ENCODE measurements around the gene ASTN2. TPM values are rescaled to one million over a fixed set of nuclear protein-coding genes. Genes with fewer than 3 reads are reported as not detected.

The ASTN2 gene
- total RNA-seq, 4 donors from 2014 or later: 3.0 to 7.0 (median 5.2) TPM

DNA sequence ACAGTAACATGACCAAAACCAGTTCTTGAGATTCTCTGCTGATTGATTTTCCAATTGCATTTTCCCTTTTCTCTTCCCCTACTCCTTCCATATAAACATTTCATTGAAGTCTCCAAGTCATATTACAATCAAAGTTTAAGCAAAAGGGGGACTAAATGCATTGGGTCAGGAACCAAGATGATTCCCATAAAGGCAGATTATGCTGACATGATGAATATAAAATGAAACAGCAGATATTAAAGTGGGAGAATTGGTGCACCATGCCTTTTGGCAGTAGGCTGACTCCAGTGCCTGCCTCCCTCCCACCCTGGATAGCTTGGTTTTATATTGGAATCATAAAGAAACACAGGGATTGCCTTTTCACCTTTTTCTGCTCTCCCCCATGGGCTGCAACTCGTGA is 118.4 kb downstream of the ASTN2 start:
- H3K27ac ChIP-seq: no peak overlapping the region
- no peaks in the 10 kb centered on the region for H3K36me3 ChIP-seq
- H3K9me3 ChIP-seq: no peaks in the 10 kb centered on the region
- no peak overlapping the region for H3K4me3 ChIP-seq
- DNase-seq: no peak
- WGBS, 2 donors (ENCODE audit: low coverage in 1 of 2): 36% methylated on average over 1 of the region's 1 CpG; no CpG with 5 or more reads in 1 of the 2 donors
- TF ChIP-seq POLR2AphosphoS5 (IDR thresholded peaks at IDR 0.05) (no peak), EP300 (IDR thresholded peaks at IDR 0.05; ENCODE audit: low read depth) (no peak), POLR2A (IDR thresholded peaks at IDR 0.05) (no peak)
- TF ChIP-seq, protein P1, sequence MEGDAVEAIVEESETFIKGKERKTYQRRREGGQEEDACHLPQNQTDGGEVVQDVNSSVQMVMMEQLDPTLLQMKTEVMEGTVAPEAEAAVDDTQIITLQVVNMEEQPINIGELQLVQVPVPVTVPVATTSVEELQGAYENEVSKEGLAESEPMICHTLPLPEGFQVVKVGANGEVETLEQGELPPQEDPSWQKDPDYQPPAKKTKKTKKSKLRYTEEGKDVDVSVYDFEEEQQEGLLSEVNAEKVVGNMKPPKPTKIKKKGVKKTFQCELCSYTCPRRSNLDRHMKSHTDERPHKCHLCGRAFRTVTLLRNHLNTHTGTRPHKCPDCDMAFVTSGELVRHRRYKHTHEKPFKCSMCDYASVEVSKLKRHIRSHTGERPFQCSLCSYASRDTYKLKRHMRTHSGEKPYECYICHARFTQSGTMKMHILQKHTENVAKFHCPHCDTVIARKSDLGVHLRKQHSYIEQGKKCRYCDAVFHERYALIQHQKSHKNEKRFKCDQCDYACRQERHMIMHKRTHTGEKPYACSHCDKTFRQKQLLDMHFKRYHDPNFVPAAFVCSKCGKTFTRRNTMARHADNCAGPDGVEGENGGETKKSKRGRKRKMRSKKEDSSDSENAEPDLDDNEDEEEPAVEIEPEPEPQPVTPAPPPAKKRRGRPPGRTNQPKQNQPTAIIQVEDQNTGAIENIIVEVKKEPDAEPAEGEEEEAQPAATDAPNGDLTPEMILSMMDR (IDR thresholded peaks at IDR 0.05): no peak
- in situ Hi-C loops (cut with MboI; ENCODE audit: low pct_ligation_motif_present in 1 of 4, low pct_unique_long_range_greater_than_20kb in 1 of 4, low sequenced_read_pairs in 3 of 4): no loop called here
- intact Hi-C loops (cut with DNase I; ENCODE audit: low total_unique reads): no loop called here
- no peaks in the 10 kb centered on the region for H3K27me3 ChIP-seq
- H3K4me1 ChIP-seq: no peaks in the 10 kb centered on the region

DNA sequence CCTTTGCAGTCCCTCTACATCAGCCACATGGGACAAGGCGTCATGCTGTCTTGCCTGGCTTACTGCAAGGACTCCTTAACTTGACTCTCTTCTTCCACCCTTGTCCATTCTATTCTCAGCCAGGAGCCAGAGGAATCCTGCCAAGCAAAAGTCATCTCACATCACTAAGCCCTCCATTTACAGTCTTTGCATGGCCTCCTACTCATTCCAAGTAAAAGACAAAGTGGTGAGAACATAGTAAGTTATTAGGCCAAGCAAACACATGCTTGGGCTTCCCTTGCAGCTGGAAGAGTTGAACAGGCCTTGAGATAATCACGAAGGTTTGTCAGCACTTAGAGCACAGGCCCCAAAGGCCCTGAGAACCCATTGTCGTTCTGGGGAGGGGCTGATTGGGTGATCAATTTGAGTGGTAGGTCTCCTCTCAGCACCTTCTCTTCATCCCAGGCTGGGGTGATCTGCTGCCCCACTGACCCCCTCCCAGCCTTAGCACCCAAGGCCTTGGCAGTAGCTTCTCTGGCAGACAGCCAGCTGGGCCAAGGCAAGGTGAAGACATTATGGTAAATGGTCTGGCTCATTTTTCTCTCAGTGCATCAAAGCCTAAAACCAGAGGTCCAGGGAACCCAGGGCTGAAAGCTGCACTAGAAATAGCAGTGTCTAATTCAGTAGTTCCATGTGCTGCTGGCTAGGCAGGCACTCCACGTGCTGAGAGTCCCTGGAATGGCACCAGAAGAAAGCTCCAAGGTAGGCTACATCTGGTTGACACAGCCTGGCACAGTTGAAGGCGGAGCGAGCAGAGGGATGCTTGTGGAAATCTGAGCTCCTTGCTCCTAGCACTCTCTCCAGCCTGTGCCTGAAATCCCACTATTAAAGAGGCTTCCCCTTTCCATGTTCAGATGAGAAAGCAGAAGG is 121.4 kb downstream of the ASTN2 start:
- H3K27ac ChIP-seq: no peak overlapping the region
- no peaks in the 10 kb centered on the region for H3K36me3 ChIP-seq
- in situ Hi-C loops (cut with MboI; ENCODE audit: low pct_ligation_motif_present in 1 of 4, low pct_unique_long_range_greater_than_20kb in 1 of 4, low sequenced_read_pairs in 3 of 4): no loop called here
- H3K27me3 ChIP-seq: no peaks in the 10 kb centered on the region
- TF ChIP-seq POLR2AphosphoS5 (IDR thresholded peaks at IDR 0.05): no peak
- TF ChIP-seq EP300 (IDR thresholded peaks at IDR 0.05; ENCODE audit: low read depth): no peak
- TF ChIP-seq, protein P1 (IDR thresholded peaks at IDR 0.05): no peak
- TF ChIP-seq POLR2A (IDR thresholded peaks at IDR 0.05): no peak
- WGBS, 2 donors (ENCODE audit: low coverage in 1 of 2): 78 to 88% methylated on average over 1 to 6 of the region's 6 CpGs
- H3K4me3 ChIP-seq: no peak overlapping the region
- intact Hi-C loops (cut with DNase I; ENCODE audit: low total_unique reads): no loop called here
- no peak for DNase-seq
- no peaks in the 10 kb centered on the region for H3K9me3 ChIP-seq
- no peaks in the 10 kb centered on the region for H3K4me1 ChIP-seq

DNA sequence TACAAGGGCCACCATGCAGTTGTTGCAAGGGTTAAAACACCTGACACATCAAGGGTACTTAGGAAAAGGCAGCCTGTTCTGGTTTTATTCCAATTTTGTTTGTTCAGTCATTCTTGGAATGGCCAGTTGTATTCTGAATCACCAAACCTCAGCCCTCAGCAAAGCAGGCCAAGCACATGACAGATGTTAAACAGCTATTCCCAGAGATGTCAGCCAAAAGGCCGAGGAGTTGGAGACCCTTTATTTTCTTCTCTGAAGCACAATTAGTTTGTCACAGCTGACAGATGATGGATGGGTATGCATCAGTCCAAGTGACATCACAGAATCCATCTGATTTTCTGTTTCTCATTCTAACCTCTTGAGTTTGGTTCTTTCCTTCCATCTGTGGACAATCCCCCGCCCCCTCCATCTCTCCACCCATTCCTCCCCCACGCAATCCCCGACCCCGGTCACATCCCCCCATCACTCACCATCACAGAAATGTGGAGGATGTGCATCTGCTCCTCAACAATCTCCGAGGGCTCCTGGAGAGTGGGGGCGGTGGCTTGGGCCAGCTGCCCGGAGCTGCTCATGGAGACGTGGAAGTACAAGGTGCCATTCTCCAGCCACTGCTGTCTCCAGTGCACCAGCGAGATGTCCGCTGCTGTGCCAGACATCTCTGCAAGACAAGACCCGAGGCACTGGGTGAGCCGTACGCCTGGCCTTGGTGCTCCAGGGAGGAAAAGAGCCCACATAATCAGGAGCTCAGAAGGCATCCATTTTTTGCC is 123.8 kb downstream of the ASTN2 start:
- Histone ChIP-seq H3K4me3 (no peak overlapping the region), H3K9me3 (no peaks in the 10 kb centered on the region), H3K4me1 (no peaks in the 10 kb centered on the region), H3K27me3 (no peaks in the 10 kb centered on the region), H3K36me3 (no peaks in the 10 kb centered on the region), H3K27ac (no peak overlapping the region)
- no peak for DNase-seq
- intact Hi-C loops (cut with DNase I; ENCODE audit: low total_unique reads): no loop called here
- 79% methylated on average over 14 of the region's 14 CpGs; no CpG with 5 or more reads in 1 of the 2 donors for WGBS, 2 donors (ENCODE audit: low coverage in 1 of 2)
- TF ChIP-seq POLR2AphosphoS5 (IDR thresholded peaks at IDR 0.05) (no peak), EP300 (IDR thresholded peaks at IDR 0.05; ENCODE audit: low read depth) (no peak)
- TF ChIP-seq, protein P1 (IDR thresholded peaks at IDR 0.05): no peak
- in situ Hi-C loops (cut with MboI; ENCODE audit: low pct_ligation_motif_present in 1 of 4, low pct_unique_long_range_greater_than_20kb in 1 of 4, low sequenced_read_pairs in 3 of 4): no loop called here

DNA sequence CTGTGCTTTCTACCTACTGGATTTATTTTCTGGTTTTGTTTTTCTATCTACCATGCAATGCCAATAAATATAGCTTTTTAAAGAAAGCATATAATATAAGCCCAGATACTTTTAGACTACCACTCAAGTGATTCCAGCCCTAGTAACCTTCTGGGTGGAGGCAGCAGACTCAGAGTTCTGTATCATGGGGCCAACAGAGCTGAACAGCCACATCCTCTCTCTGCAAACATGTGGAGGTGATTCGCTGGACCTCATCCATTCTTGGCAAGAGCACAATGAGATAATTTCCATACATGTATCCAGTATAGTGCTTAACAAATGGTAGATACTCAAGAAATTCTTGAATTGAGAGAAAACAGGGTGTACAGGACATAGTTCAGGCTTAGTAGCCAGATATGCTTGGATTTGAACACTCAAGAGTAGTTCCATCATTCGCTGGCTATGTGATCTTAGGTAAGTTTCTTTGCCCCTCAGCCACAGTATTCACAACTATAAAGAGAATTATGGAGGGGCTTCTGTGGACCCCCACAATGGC is 124.5 kb downstream of the ASTN2 start:
- H3K9me3 ChIP-seq: no peaks in the 10 kb centered on the region
- TF ChIP-seq EP300 (IDR thresholded peaks at IDR 0.05; ENCODE audit: low read depth): no peak
- no peak for TF ChIP-seq POLR2AphosphoS5 (IDR thresholded peaks at IDR 0.05)
- TF ChIP-seq POLR2A (IDR thresholded peaks at IDR 0.05): no peak
- TF ChIP-seq, protein P1 (IDR thresholded peaks at IDR 0.05): no peak
- no peaks in the 10 kb centered on the region for H3K36me3 ChIP-seq
- intact Hi-C loops (cut with DNase I; ENCODE audit: low total_unique reads): no loop called here
- no peak overlapping the region for H3K27ac ChIP-seq
- H3K4me1 ChIP-seq: no peaks in the 10 kb centered on the region
- no peaks in the 10 kb centered on the region for H3K27me3 ChIP-seq
- in situ Hi-C loops (cut with MboI; ENCODE audit: low pct_ligation_motif_present in 1 of 4, low pct_unique_long_range_greater_than_20kb in 1 of 4, low sequenced_read_pairs in 3 of 4): no loop called here
- no peak overlapping the region for H3K4me3 ChIP-seq
- DNase-seq: no peak
- 73 to 90% methylated on average over 2 of the region's 2 CpGs for WGBS, 2 donors (ENCODE audit: low coverage in 1 of 2)

All from transverse colon (tissue), 4 donors.